Stimulated activated naive CD8-positive, alpha-beta T cell treated with anti-CD3 and anti-CD28 coated beads, Interleukin-15, Interleukin-2, amounts not matched to agents 100 ng/mL and 50 ng/mL, for 24 hours (primary cell): ENCODE measurements around the gene EIPR1.

Experiments used
- H3K27ac Mint-ChIP-seq: one replicate; pipeline ENCODE4 v1.8.0; 2021; ENCODE audit warnings: mild to moderate bottlenecking, mixed read lengths
- H3K27me3 Mint-ChIP-seq: one replicate; pipeline ENCODE4 v1.8.0; 2021; ENCODE audit warnings: mixed read lengths
- H3K36me3 Mint-ChIP-seq: one replicate; pipeline ENCODE4 v1.8.0; 2021; ENCODE audit warnings: low read depth, mixed read lengths
- H3K4me1 Mint-ChIP-seq: one replicate; pipeline ENCODE4 v1.8.0; 2021; ENCODE audit warnings: low read depth, mixed read lengths
- H3K4me3 Mint-ChIP-seq: one replicate; pipeline ENCODE4 v1.8.0; 2021; ENCODE audit warnings: mild to moderate bottlenecking, mixed read lengths
- H3K9me3 Mint-ChIP-seq: one replicate; pipeline ENCODE4 v1.8.0; 2021; ENCODE audit warnings: mixed read lengths

The EIPR1 gene

GRCh38 chr2:3219536-3219935, 158.1 kb downstream of the EIPR1 start:
- Mint-ChIP-seq H3K27me3 (no peaks in the 10 kb centered on the region), H3K4me3 (no peak overlapping the region), H3K27ac (no peak overlapping the region), H3K4me1 (peaks cover 60% of the 10 kb centered on the region), H3K36me3 (peaks cover 26% of the 10 kb centered on the region), H3K9me3 (peaks cover 17% of the 10 kb centered on the region)

DNA sequence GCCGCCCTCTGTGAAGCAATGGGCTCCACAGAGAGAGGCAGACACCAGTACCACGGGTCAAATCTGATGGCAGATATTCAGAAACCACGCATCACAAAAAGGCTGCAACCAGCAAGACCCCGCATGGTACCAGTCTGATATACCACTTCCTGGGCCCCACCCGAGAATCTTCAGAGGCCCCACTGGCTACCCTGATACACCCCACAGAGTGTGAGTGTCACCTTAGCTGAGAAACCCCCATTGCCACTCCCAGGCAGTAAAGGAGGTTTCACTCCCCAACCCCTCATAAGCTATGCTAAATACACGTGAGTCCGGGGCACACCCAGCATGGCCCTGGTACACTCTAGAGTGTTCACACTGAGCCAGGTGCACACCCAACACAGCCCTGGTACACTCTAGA, 160.0 kb downstream of the EIPR1 start:
- Mint-ChIP-seq H3K27me3 (no peaks in the 10 kb centered on the region), H3K27ac (no peak overlapping the region), H3K9me3 (peaks cover 8% of the 10 kb centered on the region), H3K4me3 (no peak overlapping the region), H3K4me1 (peaks cover 49% of the 10 kb centered on the region), H3K36me3 (peaks cover 26% of the 10 kb centered on the region)

DNA sequence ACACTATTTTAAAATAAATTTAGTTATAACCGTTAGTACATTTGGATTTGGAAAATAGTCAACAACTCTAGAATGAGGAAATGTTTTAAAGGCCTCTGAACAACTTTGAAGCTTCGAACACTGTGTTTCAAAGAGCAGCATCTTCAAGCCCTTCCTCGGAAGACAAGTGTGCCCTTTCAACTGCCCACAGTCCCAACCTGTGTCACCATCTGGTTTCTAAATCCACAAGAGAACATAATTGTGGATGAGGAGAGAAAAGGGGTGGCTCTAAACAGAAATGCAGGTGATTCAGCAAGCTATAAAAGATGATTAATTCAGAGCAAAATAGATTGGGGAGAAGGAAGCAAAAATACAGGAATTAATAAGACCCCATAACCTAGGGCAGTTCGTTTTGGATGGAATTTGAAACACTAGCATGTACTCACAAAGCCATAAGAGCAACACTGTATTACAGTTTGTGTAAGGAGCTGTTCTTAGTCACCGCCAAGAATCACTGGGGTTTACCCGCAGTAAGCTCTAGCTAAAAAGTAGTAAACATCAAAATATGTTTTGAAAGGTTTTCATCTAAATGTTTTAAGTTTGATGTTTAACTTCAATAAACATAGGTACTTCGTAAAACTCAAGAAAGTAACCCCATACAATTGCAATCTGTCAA, 160.7 kb downstream of the EIPR1 start:
- Mint-ChIP-seq H3K27ac (peak overlapping the region; percentile 33), H3K4me1 (peaks cover 42% of the 10 kb centered on the region), H3K36me3 (peaks cover 28% of the 10 kb centered on the region), H3K4me3 (no peak overlapping the region), H3K9me3 (peaks cover 8% of the 10 kb centered on the region), H3K27me3 (no peaks in the 10 kb centered on the region)

DNA sequence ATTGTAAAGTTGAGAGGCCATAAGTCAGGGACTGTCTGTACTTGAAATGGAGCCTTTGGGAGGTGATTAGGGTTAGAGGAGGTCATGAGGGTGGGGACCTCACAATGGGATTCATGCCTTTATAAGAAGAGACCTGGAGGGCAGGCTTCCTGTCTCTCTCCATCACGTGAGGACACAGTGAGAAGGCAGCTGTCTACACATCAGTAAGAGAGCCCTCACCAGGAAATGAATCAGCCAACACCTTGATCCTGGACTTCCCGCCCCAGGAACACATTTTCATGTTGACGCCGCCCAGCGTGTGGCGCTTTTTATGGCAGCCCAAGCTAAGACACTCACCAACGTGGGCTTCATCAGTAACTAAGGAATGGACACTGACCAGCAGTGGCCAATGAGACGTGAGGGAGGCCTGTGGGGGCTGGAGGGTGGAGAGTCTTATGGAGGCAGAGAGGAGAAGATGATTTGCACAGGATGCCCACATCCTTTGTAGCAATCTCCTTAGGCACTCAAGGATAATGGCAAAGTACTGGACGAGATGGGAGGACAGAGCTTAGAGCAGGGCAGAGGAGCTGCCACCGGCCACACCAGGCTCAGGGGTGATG, 162.7 kb downstream of the EIPR1 start:
- peaks cover 38% of the 10 kb centered on the region for H3K4me1 Mint-ChIP-seq
- H3K4me3 Mint-ChIP-seq: no peak overlapping the region
- H3K27ac Mint-ChIP-seq: no peak overlapping the region
- H3K36me3 Mint-ChIP-seq: peaks cover 33% of the 10 kb centered on the region
- no peaks in the 10 kb centered on the region for H3K27me3 Mint-ChIP-seq
- H3K9me3 Mint-ChIP-seq: no peaks in the 10 kb centered on the region

DNA sequence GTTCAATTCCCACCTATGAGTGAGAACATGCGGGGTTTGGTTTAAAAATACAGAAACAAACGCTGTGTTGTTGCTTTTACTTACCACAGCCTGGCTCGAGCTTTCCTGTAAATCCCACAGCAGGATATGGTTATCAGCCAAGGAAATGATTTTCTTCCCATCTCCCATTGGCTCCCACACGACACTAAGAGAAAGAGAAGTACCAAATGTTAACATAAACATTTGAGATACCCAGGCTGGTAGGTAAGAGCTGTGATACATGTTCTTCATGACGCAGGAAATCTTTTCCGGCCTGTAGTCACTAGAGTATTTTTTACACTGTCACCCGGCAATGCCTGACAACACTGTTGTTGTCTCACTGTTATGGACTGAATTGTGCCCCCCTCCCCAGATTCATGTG, 163.6 kb downstream of the EIPR1 start:
- no peaks in the 10 kb centered on the region for H3K9me3 Mint-ChIP-seq
- H3K4me3 Mint-ChIP-seq: no peak overlapping the region
- no peaks in the 10 kb centered on the region for H3K27me3 Mint-ChIP-seq
- H3K27ac Mint-ChIP-seq: no peak overlapping the region
- peaks cover 38% of the 10 kb centered on the region for H3K36me3 Mint-ChIP-seq
- peaks cover 38% of the 10 kb centered on the region for H3K4me1 Mint-ChIP-seq

DNA sequence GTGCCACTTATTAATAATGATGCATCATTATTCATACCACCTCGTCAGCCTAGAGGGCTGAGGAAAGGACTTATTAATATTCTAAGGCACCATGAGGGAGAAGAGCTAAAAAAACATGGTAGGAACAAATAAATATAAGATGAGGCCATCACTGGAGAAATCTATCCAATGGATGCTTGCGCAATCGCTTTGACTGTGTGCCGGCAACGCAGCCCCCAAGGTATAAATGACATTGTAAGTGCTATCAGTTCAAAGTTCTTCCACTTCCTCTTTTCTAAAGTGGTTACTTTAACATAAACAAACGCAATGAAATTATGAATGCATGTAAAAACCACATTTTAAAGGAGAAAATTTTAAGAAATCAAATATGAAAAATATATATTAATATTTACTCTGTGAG, 164.6 kb downstream of the EIPR1 start:
- Mint-ChIP-seq H3K27ac (no peak overlapping the region), H3K9me3 (no peaks in the 10 kb centered on the region), H3K27me3 (no peaks in the 10 kb centered on the region), H3K4me3 (no peak overlapping the region), H3K4me1 (peaks cover 38% of the 10 kb centered on the region), H3K36me3 (peaks cover 38% of the 10 kb centered on the region)

DNA sequence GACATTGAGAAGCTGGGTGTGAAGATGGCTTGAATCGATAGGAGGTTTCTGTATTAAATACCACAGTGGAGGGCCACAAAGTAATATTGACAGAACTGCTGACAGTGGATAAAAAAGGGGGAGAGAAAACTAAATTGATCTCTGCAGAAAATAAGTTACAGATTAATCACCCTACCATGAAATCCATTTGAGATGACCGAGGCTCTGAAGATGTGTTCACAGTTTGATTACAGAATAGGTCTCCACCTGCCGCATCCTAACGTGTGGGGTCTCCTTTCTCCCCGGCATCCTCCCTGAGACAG, 165.6 kb downstream of the EIPR1 start:
- H3K36me3 Mint-ChIP-seq: peaks cover 38% of the 10 kb centered on the region

DNA sequence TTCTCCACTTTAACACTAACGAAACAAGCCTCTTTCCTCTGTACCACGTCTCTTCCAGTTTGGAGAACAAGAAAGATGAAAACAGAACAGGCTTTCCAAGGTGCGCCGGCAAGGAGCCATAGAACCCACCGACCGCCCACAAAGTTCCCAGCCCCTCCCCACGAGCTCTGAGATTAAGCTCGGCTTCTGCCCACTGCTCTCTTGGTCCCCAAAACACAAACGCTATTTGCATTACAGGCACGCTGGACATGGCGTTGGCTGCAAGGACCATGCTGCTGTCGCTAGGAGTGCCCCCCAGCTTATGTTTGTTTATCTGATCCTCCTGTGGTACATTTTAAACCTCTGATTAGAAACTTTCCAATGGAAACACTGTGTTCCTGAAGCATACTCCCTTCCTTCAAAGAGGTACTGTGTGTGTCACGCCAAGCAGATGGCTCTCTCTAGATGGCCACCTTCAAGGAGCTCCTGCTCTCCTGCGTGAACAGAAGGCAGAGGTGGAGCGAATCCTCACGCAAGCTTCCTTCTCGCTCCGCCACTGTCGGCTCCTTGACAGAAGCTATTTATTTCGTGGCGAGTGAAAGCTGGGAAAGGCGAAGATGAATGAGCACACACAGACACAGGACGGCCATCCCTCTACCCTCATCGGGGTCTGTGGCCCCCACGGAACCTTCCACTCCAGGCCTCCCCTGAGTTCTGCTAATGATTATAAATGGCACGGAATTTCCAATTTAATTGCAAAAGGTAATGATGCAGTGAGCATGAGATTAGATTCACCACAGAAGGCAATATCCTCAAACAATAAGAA, 166.2 kb downstream of the EIPR1 start:
- peaks cover 23% of the 10 kb centered on the region for H3K4me1 Mint-ChIP-seq

More for the DNA sequence above, 165.6 kb downstream of the EIPR1 start:
- Mint-ChIP-seq H3K27me3 (no peaks in the 10 kb centered on the region), H3K4me3 (no peak overlapping the region), H3K4me1 (peaks cover 29% of the 10 kb centered on the region), H3K27ac (no peak overlapping the region), H3K9me3 (no peaks in the 10 kb centered on the region)

DNA sequence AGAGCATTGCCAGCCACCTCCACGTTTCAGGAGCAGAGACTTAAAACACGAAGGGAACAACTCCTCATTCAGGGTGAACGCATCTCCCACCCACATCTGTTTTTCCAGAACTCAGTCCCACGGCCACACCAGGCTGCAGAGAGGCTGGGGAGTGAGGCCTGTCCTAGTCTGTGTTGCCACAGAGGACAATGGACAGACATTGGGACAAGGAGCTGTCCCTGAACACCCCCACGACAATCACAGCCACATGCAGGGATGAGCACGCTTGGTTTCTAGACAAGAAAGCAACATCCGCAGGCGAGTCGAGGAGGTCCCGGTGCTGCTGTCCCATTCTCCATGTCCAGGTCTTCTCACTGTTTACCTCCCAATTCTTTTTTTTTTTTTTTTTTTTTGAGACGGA, 167.4 kb downstream of the EIPR1 start:
- Mint-ChIP-seq H3K4me3 (no peak overlapping the region), H3K9me3 (no peaks in the 10 kb centered on the region), H3K27ac (no peak overlapping the region), H3K27me3 (no peaks in the 10 kb centered on the region), H3K4me1 (peaks cover 13% of the 10 kb centered on the region), H3K36me3 (peaks cover 38% of the 10 kb centered on the region)

More for the DNA sequence above, 166.2 kb downstream of the EIPR1 start:
- Mint-ChIP-seq H3K9me3 (no peaks in the 10 kb centered on the region), H3K27me3 (no peaks in the 10 kb centered on the region), H3K36me3 (peaks cover 41% of the 10 kb centered on the region), H3K27ac (no peak overlapping the region), H3K4me3 (no peak overlapping the region)

- Mint-ChIP-seq H3K27ac (no peak overlapping the region), H3K36me3 (peaks cover 38% of the 10 kb centered on the region), H3K9me3 (no peaks in the 10 kb centered on the region), H3K4me1 (peaks cover 8% of the 10 kb centered on the region), H3K27me3 (no peaks in the 10 kb centered on the region), H3K4me3 (no peak overlapping the region)
Observed at GRCh38 chr2:3209258-3209657, 168.4 kb downstream of the EIPR1 start.

- no peaks in the 10 kb centered on the region for H3K9me3 Mint-ChIP-seq
- H3K36me3 Mint-ChIP-seq: peaks cover 33% of the 10 kb centered on the region
- H3K27ac Mint-ChIP-seq: no peak overlapping the region
- H3K4me3 Mint-ChIP-seq: no peak overlapping the region
- H3K4me1 Mint-ChIP-seq: peaks cover 5% of the 10 kb centered on the region
- no peaks in the 10 kb centered on the region for H3K27me3 Mint-ChIP-seq
Observed at GRCh38 chr2:3208591-3208990, 169.0 kb downstream of the EIPR1 start.

GRCh38 chr2:3208179-3208578, 169.4 kb downstream of the EIPR1 start:
- Mint-ChIP-seq H3K9me3 (no peaks in the 10 kb centered on the region), H3K27ac (peak overlapping the region; percentile 23), H3K4me1 (peaks cover 5% of the 10 kb centered on the region), H3K27me3 (no peaks in the 10 kb centered on the region), H3K36me3 (peaks cover 33% of the 10 kb centered on the region), H3K4me3 (no peak overlapping the region)

DNA sequence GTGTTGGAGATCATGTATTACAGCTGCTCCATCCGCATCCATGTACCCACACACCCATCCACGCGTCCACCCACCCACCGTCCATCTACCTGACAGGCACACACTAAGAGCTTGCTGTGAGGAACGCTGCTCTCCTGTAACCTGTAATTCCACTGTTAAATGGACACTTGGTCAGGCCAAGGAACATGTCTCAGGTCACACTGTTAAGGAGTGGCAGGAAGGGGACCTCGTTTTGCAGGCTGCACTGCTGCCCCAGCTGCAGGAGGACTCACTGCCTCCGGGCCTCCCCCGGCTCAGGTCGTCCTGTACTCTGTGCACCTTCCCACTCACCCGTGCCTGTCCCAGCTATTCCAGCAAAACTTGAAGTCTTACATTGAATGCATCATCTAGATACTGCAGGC, 170.5 kb downstream of the EIPR1 start:
- no peaks in the 10 kb centered on the region for H3K27me3 Mint-ChIP-seq
- H3K9me3 Mint-ChIP-seq: no peaks in the 10 kb centered on the region
- H3K4me1 Mint-ChIP-seq: peaks cover 13% of the 10 kb centered on the region
- H3K36me3 Mint-ChIP-seq: peaks cover 33% of the 10 kb centered on the region
- H3K4me3 Mint-ChIP-seq: no peak overlapping the region
- no peak overlapping the region for H3K27ac Mint-ChIP-seq

DNA sequence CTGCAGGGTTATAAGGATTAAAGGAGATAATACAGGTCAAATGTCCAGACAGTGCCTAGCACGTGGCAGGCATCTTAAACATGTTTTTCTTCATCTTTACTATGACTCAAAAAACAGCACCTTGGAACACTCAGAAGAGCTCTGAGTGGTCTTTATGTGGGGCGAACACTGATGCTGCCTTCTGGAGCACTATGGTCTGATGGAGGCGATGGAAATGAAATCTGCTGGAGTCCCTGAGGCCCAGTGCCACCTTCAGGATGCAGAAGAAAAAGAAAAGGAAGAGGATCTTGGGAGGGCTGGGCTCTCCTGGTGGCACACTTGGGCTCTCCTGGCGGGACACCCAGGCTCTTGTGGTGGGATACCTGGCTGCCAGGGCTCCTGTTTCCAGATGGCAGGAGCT, 171.8 kb downstream of the EIPR1 start:
- H3K36me3 Mint-ChIP-seq: peaks cover 28% of the 10 kb centered on the region
- peaks cover 17% of the 10 kb centered on the region for H3K4me1 Mint-ChIP-seq
- H3K9me3 Mint-ChIP-seq: no peaks in the 10 kb centered on the region
- H3K27me3 Mint-ChIP-seq: no peaks in the 10 kb centered on the region
- H3K27ac Mint-ChIP-seq: no peak overlapping the region
- H3K4me3 Mint-ChIP-seq: no peak overlapping the region

DNA sequence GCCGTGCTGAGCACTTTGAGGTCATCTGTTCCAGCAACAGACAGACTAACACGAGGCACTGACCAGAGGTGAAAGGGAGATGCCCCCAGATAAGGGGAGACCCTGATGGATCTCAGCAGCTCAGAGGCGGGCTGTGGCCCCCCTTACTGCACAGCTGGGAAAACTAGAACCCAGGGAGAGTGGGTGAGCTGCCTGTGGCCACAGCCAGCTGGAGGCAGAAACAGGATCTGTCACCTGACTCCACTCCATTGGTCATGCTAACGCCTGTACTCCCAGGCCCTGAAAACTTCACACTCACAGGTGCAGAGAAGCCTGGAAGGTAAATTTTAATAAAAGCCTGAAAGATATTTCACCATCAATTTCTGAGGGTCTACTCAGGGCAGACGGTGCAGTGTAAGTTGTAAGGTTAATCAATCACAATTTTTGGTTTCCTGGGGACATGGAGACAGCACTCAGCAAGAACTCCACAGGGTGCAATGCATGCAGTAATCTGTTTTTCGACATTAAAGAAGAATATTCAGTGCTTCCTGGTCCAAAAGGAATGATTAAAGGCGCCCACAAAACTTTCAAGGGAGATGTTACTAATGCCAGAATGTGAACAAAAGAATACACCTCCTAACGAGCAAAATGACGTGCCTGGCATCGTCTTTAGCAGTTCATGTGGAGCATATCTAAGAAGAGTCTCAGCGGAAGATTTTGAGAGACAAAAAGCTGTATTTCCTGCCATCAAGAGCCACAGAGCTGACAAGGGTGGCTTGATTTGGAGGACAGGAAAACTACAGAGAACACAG, 173.4 kb downstream of the EIPR1 start:
- Mint-ChIP-seq H3K27ac (no peak overlapping the region), H3K27me3 (no peaks in the 10 kb centered on the region), H3K4me1 (peaks cover 17% of the 10 kb centered on the region), H3K4me3 (no peak overlapping the region), H3K36me3 (peaks cover 20% of the 10 kb centered on the region), H3K9me3 (no peaks in the 10 kb centered on the region)
